K562 (cell line): ENCODE measurements around the gene RAMP2. TPM values are rescaled to one million over a fixed set of nuclear protein-coding genes. Genes with fewer than 3 reads are reported as not detected.
A peak's percentile ranks its signal among the peaks of the same experiment; 100 is the strongest.

Source experiments
- ATAC-seq: fragments of 200-7000 bp; cut with Tn5 transposase; 3 replicates; pipeline ENCODE4 v1.9.1; 2020; ENCODE audit warnings: moderate library complexity
- BruUV-seq: library from RNA; stranded (reverse); fragments of 400-500 nt; replicated peaks from 2 replicates; lab custom pipeline; 2021; lab: Mats Ljungman, UMichigan
- CTCF ChIA-PET: fragments of 300-600 bp; formaldehyde crosslinking; extraction: SDS; loops from one replicate; lab custom pipeline; 2021; ENCODE audit warnings: low intra/inter-chr PET ratio; lab: Yijun Ruan, JAX
- POLR2A ChIA-PET: fragments of 300-600, 350-650 bp; sonication (Branson Sonifier 250); formaldehyde crosslinking; extraction: SDS; loops from one replicate; lab custom pipeline; 2021; ENCODE audit warnings: antibody characterized with exemption, inconsistent platforms; lab: Yijun Ruan, JAX
- DNase-seq, 4 experiments: peaks; one replicate each; pipeline versions ENCODE4 v3.0.0 to v3.0.0-alpha.2; 2011 to 2018; ENCODE audit warnings: low spot score in 3 of 4, mixed read lengths in 3 of 4; ENCODE audit errors: extremely low read depth in 1 of 4
- FAIRE-seq: peaks from 2 replicates; lab custom pipeline; 2011; peaks lifted over from hg19 to GRCh38; lab: Jason Lieb, UNC
- H2AFZ ChIP-seq: 2 replicates; pipeline ENCODE4 v1.6.0; 2011; ENCODE audit warnings: low read depth, low read length, control low read depth, inconsistent platforms
- H3K27ac ChIP-seq: fragments of 200-600 bp; 3 replicates; pipeline ENCODE4 v1.8.0; 2011; ENCODE audit warnings: low read depth, mild to moderate bottlenecking, control low read depth, inconsistent platforms, low read length, moderate library complexity, mixed read lengths; ENCODE audit errors: extremely low read depth
- H3K27me3 ChIP-seq, 2 experiments: fragments of 300-600 bp in 1 of 2; 2 replicates in 1 of 2; 3 replicates in 1 of 2; pipeline versions ENCODE4 v1.6.0 to v1.8.0; 2011; ENCODE audit warnings: inconsistent platforms in 2 of 2, low read length in 2 of 2, mild to moderate bottlenecking in 1 of 2, mixed read lengths in 1 of 2, moderate library complexity in 1 of 2; ENCODE audit not compliant: control insufficient read depth in 2 of 2, insufficient read depth in 2 of 2
- H3K36me3 ChIP-seq: fragments of 300-600 bp; 3 replicates; pipeline ENCODE4 v1.8.0; 2011; ENCODE audit warnings: mild to moderate bottlenecking, low read length, inconsistent platforms; ENCODE audit not compliant: control insufficient read depth, insufficient read depth
- H3K4me1 ChIP-seq, 2 experiments: fragments of 200-600 bp in 1 of 2; replicated peaks in 1 of 2; 2 replicates in 1 of 2; 3 replicates in 1 of 2; pipeline versions ENCODE4 v1.5.1 to v1.8.0; 2011; ENCODE audit warnings: inconsistent platforms in 2 of 2, low read length in 2 of 2, mild to moderate bottlenecking in 1 of 2, mixed read lengths in 1 of 2, moderate library complexity in 1 of 2; ENCODE audit not compliant: control insufficient read depth in 2 of 2, insufficient read depth in 2 of 2
- H3K4me2 ChIP-seq: 2 replicates; pipeline ENCODE4 v1.6.1; 2011; ENCODE audit warnings: low read length, control low read depth, inconsistent platforms, mixed read lengths; ENCODE audit not compliant: insufficient read depth
- H3K4me3 ChIP-seq: fragments of 200-600 bp; sonication (generic), shearing (Covaris generic); 2 replicates; pipeline ENCODE4 v1.5.1; 2016; ENCODE audit warnings: control low read depth, inconsistent platforms
- H3K79me2 ChIP-seq: fragments of 200-600 bp; 3 replicates; pipeline ENCODE4 v1.8.0; 2011; ENCODE audit warnings: low read length, inconsistent platforms; ENCODE audit not compliant: control insufficient read depth, insufficient read depth
- H3K9ac ChIP-seq, 2 experiments: 2 replicates each; pipeline versions ENCODE4 v1.6.0 to v1.6.1; 2011; ENCODE audit warnings: low read depth in 2 of 2, low read length in 2 of 2, control low read depth in 1 of 2, inconsistent platforms in 1 of 2, mild to moderate bottlenecking in 1 of 2, mixed read lengths in 1 of 2; ENCODE audit not compliant: insufficient read depth in 1 of 2
- H3K9me1 ChIP-seq: one replicate; pipeline ENCODE4 v1.6.0; 2011; ENCODE audit warnings: inconsistent platforms, mild to moderate bottlenecking, low read length, moderate library complexity; ENCODE audit not compliant: control insufficient read depth, insufficient read depth
- H3K9me3 ChIP-seq: replicated peaks from 2 replicates; pipeline ENCODE4 v1.5.1; 2011; ENCODE audit warnings: low read depth, low read length, inconsistent platforms; ENCODE audit not compliant: control insufficient read depth, insufficient read depth
- H4K20me1 ChIP-seq: replicated peaks from 2 replicates; pipeline ENCODE4 v1.6.1; 2011; ENCODE audit warnings: low read length, inconsistent platforms, mixed read lengths; ENCODE audit not compliant: control insufficient read depth, insufficient read depth
- IRF1 ChIP-seq: sonication (generic); formaldehyde crosslinking; IDR thresholded peaks from 2 replicates; pipeline ENCODE4 v1.8.0; 2022; ENCODE audit warnings: missing genetic modification reagents, mild to moderate bottlenecking, borderline replicate concordance
- JUND ChIP-seq, 2 experiments: IDR thresholded peaks; 2 replicates in 1 of 2; 3 replicates in 1 of 2; pipeline ENCODE4 v1.6.1; 2011; ENCODE audit warnings: borderline replicate concordance in 2 of 2, low read depth in 2 of 2, low read length in 2 of 2, improper control_type of control experiment in 1 of 2, missing biosample characterization in 1 of 2, missing genetic modification characterization in 1 of 2, missing genetic modification reagents in 1 of 2
- KDM1A ChIP-seq, 2 experiments: fragments of 450-650 bp; IDR thresholded peaks; 2 replicates each; pipeline ENCODE4 v1.6.1; 2016; ENCODE audit warnings: mild to moderate bottlenecking in 2 of 2
- MIER1 ChIP-seq: fragments of 450-650 bp; IDR thresholded peaks from 2 replicates; pipeline ENCODE4 v1.6.1; 2016; ENCODE audit warnings: antibody characterized with exemption, mild to moderate bottlenecking, low read depth
- MNT ChIP-seq, 2 experiments: fragments of 450-650 bp; conservative IDR thresholded peaks; 2 replicates each; pipeline ENCODE4 v1.6.1; 2017; ENCODE audit warnings: mild to moderate bottlenecking in 2 of 2, moderate library complexity in 2 of 2
- MYC ChIP-seq, 2 experiments: fragments of 250-450 bp in 1 of 2; sonication (Bioruptor Pico) in 1 of 2; IDR thresholded peaks; 2 replicates each; pipeline versions ENCODE4 v1.5.1 to v1.6.1; 2012 to 2021; ENCODE audit warnings: low read depth in 2 of 2, borderline replicate concordance in 1 of 2, improper control_type of control experiment in 1 of 2, low read length in 1 of 2, mild to moderate bottlenecking in 1 of 2, moderate library complexity in 1 of 2
- NR2F6 ChIP-seq: fragments of 450-650 bp; formaldehyde crosslinking; IDR thresholded peaks from 2 replicates; pipeline ENCODE4 v1.4.0; 2020; ENCODE audit warnings: mild to moderate bottlenecking
- ZNF23 ChIP-seq: fragments of 250-450 bp; sonication (Bioruptor Pico); IDR thresholded peaks from 2 replicates; pipeline ENCODE4 v1.4.0; 2020; ENCODE audit warnings: mild to moderate bottlenecking
- ZNF518B ChIP-seq: fragments of 250-450 bp; sonication (Bioruptor Pico); IDR thresholded peaks from 2 replicates; pipeline ENCODE4 v1.5.0; 2021; ENCODE audit warnings: mild to moderate bottlenecking, moderate library complexity
- ZNF668 ChIP-seq: fragments of 250-450 bp; sonication (Bioruptor Pico); IDR thresholded peaks from 2 replicates; pipeline ENCODE4 v1.8.0; 2022; ENCODE audit warnings: mild to moderate bottlenecking, inconsistent platforms
- ZNF699 ChIP-seq: fragments of 250-450 bp; sonication (Bioruptor Pico); IDR thresholded peaks from 2 replicates; pipeline ENCODE4 v1.8.0; 2021; ENCODE audit warnings: mild to moderate bottlenecking, moderate library complexity; ENCODE audit not compliant: insufficient replicate concordance
- WGBS: fragments of 100-300 bp; shearing (Covaris generic); methylation state at CpG from one replicate; pipeline ENCODE4 v1.1.6; 2016; ENCODE audit warnings: low coverage, mixed read lengths; ENCODE audit not compliant: insufficient coverage; ENCODE audit errors: missing lambda C conversion rate; 5-methylcytosine and 5-hydroxymethylcytosine counted together
- in situ Hi-C: fragments of 300-500 bp; cut with MboI; formaldehyde crosslinking; loops from 4 replicates; pipeline ENCODE4 v1.15.0; 2018; ENCODE audit warnings: inconsistent platforms, mixed read lengths
- intact Hi-C: fragments of 100-400 bp; cut with micrococcal nuclease; formaldehyde crosslinking; loops from 2 replicates; pipeline ENCODE4 v1.14.2; 2022
- polyA plus RNA-seq, 8 experiments: library from polyadenylated mRNA; depleted of rRNA in 4 of 8; stranded (reverse) in 5 of 8; unstranded in 3 of 8; fragments of >200 nt; fragmentation: Nextera tagmentation in 2 of 8; fragmentation: Illumina TruSeq in 1 of 8; extraction: Ambion mirVana in 2 of 8; extraction: Trizol in 1 of 8; gene quantifications; 2 replicates each; pipeline versions ENCODE4 v1.2.1 to v1.2.3, GENCODE V29; 2011 to 2014; ENCODE audit warnings: inconsistent platforms in 1 of 8, missing spikeins in 1 of 8
- total RNA-seq, 7 experiments: library from RNA; depleted of rRNA in 6 of 7; stranded (reverse); fragments of >200 nt in 6 of 7; fragmentation: Illumina TruSeq in 2 of 7; extraction: Trizol in 2 of 7; gene quantifications; 2 replicates each; pipeline versions ENCODE4 v1.2.1 to v1.2.3, GENCODE V29; 2011 to 2021; ENCODE audit warnings: low replicate concordance in 1 of 7

Gene RAMP2
- total and polyA plus RNA-seq, 9 of the 15 experiments (the other 6 are each of a cell fraction or from before 2014, with no cell fraction given) = not detected

GRCh38 chr17:42775534-42776098 is 14.6 kb downstream of the RAMP2 start:
- H3K36me3 ChIP-seq = peaks cover 50% of the 10 kb centered on the region
- DNase-seq = peak; percentile 47 to 91 (median 63)
- peak; percentile 36 for ATAC-seq
- 6% methylated on average over 3 of the region's 3 CpGs for WGBS
- no TSS peak for BruUV-seq
- H2AFZ ChIP-seq = no peak overlapping the region
- peak overlapping the region; percentile 85 for H3K27ac ChIP-seq
- H3K27me3 ChIP-seq = no peaks in the 10 kb centered on the region
- peaks cover 48 to 56% of the 10 kb centered on the region in 2 experiments for H3K4me1 ChIP-seq
- peaks cover 25% of the 10 kb centered on the region for H3K79me2 ChIP-seq
- FAIRE-seq = peak; percentile 86
- no peak overlapping the region for H3K4me3 ChIP-seq
- H3K9ac ChIP-seq = peak overlapping the region; percentile 2 to 88; a peak in 3 of 4 replicates
- intact Hi-C loops = loop anchor here (2.0 kb wide), 1 partner anchor 49 kb away; the partner anchor contains the start of gene BECN1
- POLR2A ChIA-PET = no interaction called here
- in situ Hi-C loops = no loop called here
- peak overlapping the region; percentile 56 for H3K4me2 ChIP-seq
- H3K9me3 ChIP-seq = no peaks in the 10 kb centered on the region
- CTCF ChIA-PET = interaction anchor here (0.8 kb wide), 1 partner anchor 197 kb away, joined by 5 read pairs; no protein-coding TSS in a partner anchor
- H3K9me1 ChIP-seq = no peaks in the 10 kb centered on the region
- H4K20me1 ChIP-seq = no peaks in the 10 kb centered on the region
- TF ChIP-seq ZNF668 (CRISPR knock-in tag) (no peak), MIER1 (no peak), MYC (IDR thresholded peaks at IDR 0.05; ENCODE audit: low read depth, low read length) (0 out of 2 replicates have a peak, but pooled peaks have one; percentile 12), MYC (CRISPR knock-in tag; IDR thresholded peaks at IDR 0.05; ENCODE audit: borderline replicate concordance, low read depth) (no peak), ZNF518B (CRISPR knock-in tag) (no peak), ZNF23 (0 out of 2 replicates have a peak, but pooled peaks have one; percentile 35), IRF1 (CRISPR knock-in tag) (no peak), NR2F6 (CRISPR knock-in tag) (no peak), JUND (IDR thresholded peaks at IDR 0.05; ENCODE audit: borderline replicate concordance, low read depth, low read length) (no peak), JUND (tag; IDR thresholded peaks at IDR 0.05; ENCODE audit: borderline replicate concordance, low read depth, low read length) (no peak; the same call in 2 of the 3 replicates), KDM1A (IDR thresholded peaks at IDR 0.05) (peak; percentile 74 to 75; a peak in 3 of 4 replicates), ZNF699 (CRISPR knock-in tag) (no peak), MNT (conservative IDR thresholded peaks at IDR 0.05) (peak in 1 of 2 experiments; percentile 44; a peak in 3 of 4 replicates)
